Caco-2 (cell line): ENCODE data around the gene DYNLL1. TPM values are rescaled to one million over a fixed set of nuclear protein-coding genes. Genes with fewer than 3 reads are reported as not detected.

Source experiments
- BruUV-seq: library from RNA; stranded (reverse); fragments of 400-500 nt; replicated peaks from 2 replicates; lab custom pipeline; 2021; lab: Mats Ljungman, UMichigan
- CTCF ChIA-PET: fragments of 300-600 bp; sonication (Branson Sonifier 250); formaldehyde crosslinking; loops from one replicate; lab custom pipeline; 2022; ENCODE audit warnings: antibody characterized with exemption; lab: Charles Lee
- POLR2A ChIA-PET: fragments of 300-600 bp; sonication (Branson Sonifier 250); formaldehyde crosslinking; loops from one replicate; lab custom pipeline; 2022; ENCODE audit warnings: antibody characterized with exemption; lab: Charles Lee
- DNase-seq, 2 experiments: peaks; one replicate each; pipeline versions ENCODE4 v3.0.0 to v3.0.0-alpha.2; 2020 to 2022
- H3K27me3 ChIP-seq: replicated peaks from 2 replicates; pipeline ENCODE4 v1.6.0; 2011; ENCODE audit warnings: low read length; ENCODE audit not compliant: control insufficient read depth, insufficient read depth
- H3K36me3 ChIP-seq: 2 replicates; pipeline ENCODE4 v1.5.1; 2011; ENCODE audit warnings: low read length; ENCODE audit not compliant: control insufficient read depth, insufficient read depth
- H3K4me1 ChIP-seq: fragments of 250-450 bp; sonication (Bioruptor Pico); 2 replicates; pipeline ENCODE4 v1.5.1; 2020; ENCODE audit warnings: mild to moderate bottlenecking
- H3K4me3 ChIP-seq: 2 replicates; pipeline ENCODE4 v1.5.1; 2011; ENCODE audit warnings: low read depth, mild to moderate bottlenecking, control low read depth, low read length
- H3K9me3 ChIP-seq: fragments of 250-450 bp; sonication (Bioruptor Pico); 2 replicates; pipeline ENCODE4 v1.5.1; 2020; ENCODE audit warnings: mild to moderate bottlenecking, moderate library complexity
- H3K27ac Mint-ChIP-seq: one replicate; pipeline ENCODE4 v1.8.0; 2022; ENCODE audit warnings: mixed read lengths; ENCODE audit not compliant: unreplicated experiment
- H3K27me3 Mint-ChIP-seq: one replicate; pipeline ENCODE4 v1.8.0; 2022; ENCODE audit warnings: mixed read lengths; ENCODE audit not compliant: insufficient read depth, unreplicated experiment
- H3K36me3 Mint-ChIP-seq: one replicate; pipeline ENCODE4 v1.8.0; 2022; ENCODE audit warnings: mild to moderate bottlenecking, mixed read lengths; ENCODE audit not compliant: insufficient read depth, unreplicated experiment
- H3K4me1 Mint-ChIP-seq: one replicate; pipeline ENCODE4 v1.8.0; 2022; ENCODE audit warnings: low read depth, mixed read lengths; ENCODE audit not compliant: unreplicated experiment
- H3K4me3 Mint-ChIP-seq: one replicate; pipeline ENCODE4 v1.8.0; 2022; ENCODE audit warnings: mild to moderate bottlenecking, moderate library complexity, mixed read lengths; ENCODE audit not compliant: unreplicated experiment
- H3K9me3 Mint-ChIP-seq: one replicate; pipeline ENCODE4 v1.8.0; 2022; ENCODE audit warnings: mixed read lengths; ENCODE audit not compliant: unreplicated experiment
- CTCF ChIP-seq, 2 experiments: fragments of 200-600 bp in 1 of 2; IDR thresholded peaks; 1 replicate in 1 of 2; 2 replicates in 1 of 2; pipeline versions ENCODE4 v1.5.1 to v1.8.0; 2011 to 2022; ENCODE audit warnings: antibody characterized with exemption in 1 of 2, control low read depth in 1 of 2, inconsistent platforms in 1 of 2, low read depth in 1 of 2, low read length in 1 of 2, mild to moderate bottlenecking in 1 of 2, moderate library complexity in 1 of 2; ENCODE audit not compliant: insufficient read depth in 1 of 2, severe bottlenecking in 1 of 2, unreplicated experiment in 1 of 2
- intact Hi-C: fragments of 100-400 bp; cut with micrococcal nuclease; formaldehyde crosslinking; loops from one replicate; pipeline ENCODE4 v1.10.0; 2022; ENCODE audit not compliant: unreplicated experiment
- total RNA-seq: library from RNA; stranded (reverse); gene quantifications from 2 replicates; pipeline ENCODE4 v1.2.3, GENCODE V29; 2022

Gene DYNLL1
- total RNA-seq, 1 experiment from 2014 or later, result 324 TPM

GRCh38 chr12:120453060-120453750, 42.7 kb upstream of the DYNLL1 start:
- Histone ChIP-seq H3K36me3 (peaks cover 6% of the 10 kb centered on the region), H3K9me3 (no peaks in the 10 kb centered on the region), H3K27me3 (no peaks in the 10 kb centered on the region), H3K4me3 (no peak overlapping the region), H3K4me1 (peaks cover 12% of the 10 kb centered on the region)
- Mint-ChIP-seq H3K9me3 (no peaks in the 10 kb centered on the region), H3K36me3 (peaks cover 85% of the 10 kb centered on the region), H3K27ac (no peak overlapping the region), H3K4me3 (no peak overlapping the region), H3K4me1 (no peaks in the 10 kb centered on the region), H3K27me3 (no peaks in the 10 kb centered on the region)
- no peak for DNase-seq
- POLR2A ChIA-PET, result interaction anchor here (0.6 to 1.3 kb wide), 2 partner anchors 128 to 138 kb away, joined by 3 to 5 read pairs; partner anchors contain the start of gene POP5
- no TSS peak for BruUV-seq
- intact Hi-C loops, result no loop called here
- TF ChIP-seq CTCF (IDR thresholded peaks at IDR 0.05; ENCODE audit: insufficient read depth in 1 of 2, low read depth in 1 of 2, low read length in 1 of 2, severe bottlenecking in 1 of 2, unreplicated experiment in 1 of 2), result no peak
- CTCF ChIA-PET, result interaction anchor here (0.7 to 1.1 kb wide), 4 partner anchors 13 to 136 kb away, joined by 3 to 8 read pairs (median 5); partner anchors contain the start of gene COX6A1

- H3K9me3 Mint-ChIP-seq, result no peaks in the 10 kb centered on the region
- Histone ChIP-seq H3K27me3 (no peaks in the 10 kb centered on the region), H3K4me3 (no peak overlapping the region), H3K36me3 (peaks cover 6% of the 10 kb centered on the region), H3K4me1 (peaks cover 12% of the 10 kb centered on the region), H3K9me3 (no peaks in the 10 kb centered on the region)
- POLR2A ChIA-PET, result interaction anchor here (0.6 kb wide), 1 partner anchor 137 kb away, joined by 5 read pairs; no protein-coding TSS in a partner anchor
- H3K36me3 Mint-ChIP-seq, result peaks cover 85% of the 10 kb centered on the region
- CTCF ChIA-PET, result interaction anchor here (1.1 kb wide), 2 partner anchors 12 to 24 kb away, joined by 4 to 6 read pairs; no protein-coding TSS in a partner anchor
- no TSS peak for BruUV-seq
- H3K4me3 Mint-ChIP-seq, result no peak overlapping the region
- intact Hi-C loops, result no loop called here
- H3K27ac Mint-ChIP-seq, result no peak overlapping the region
- H3K27me3 Mint-ChIP-seq, result no peaks in the 10 kb centered on the region
- H3K4me1 Mint-ChIP-seq, result no peaks in the 10 kb centered on the region
- peak; percentile 36 to 49 for TF ChIP-seq CTCF (IDR thresholded peaks at IDR 0.05; ENCODE audit: insufficient read depth in 1 of 2, low read depth in 1 of 2, low read length in 1 of 2, severe bottlenecking in 1 of 2, unreplicated experiment in 1 of 2)
- no peak for DNase-seq
Observed at GRCh38 chr12:120453977-120454376, 41.9 kb upstream of the DYNLL1 start.

GRCh38 chr12:120455302-120455701, 40.6 kb upstream of the DYNLL1 start:
- ChIA-PET CTCF (no interaction called here), POLR2A (no interaction called here)
- no peaks in the 10 kb centered on the region for H3K9me3 Mint-ChIP-seq
- H3K27me3 Mint-ChIP-seq, result no peaks in the 10 kb centered on the region
- Histone ChIP-seq H3K27me3 (no peaks in the 10 kb centered on the region), H3K36me3 (peaks cover 5% of the 10 kb centered on the region), H3K4me3 (no peak overlapping the region), H3K9me3 (no peaks in the 10 kb centered on the region), H3K4me1 (peaks cover 12% of the 10 kb centered on the region)
- H3K4me3 Mint-ChIP-seq, result no peak overlapping the region
- intact Hi-C loops, result no loop called here
- H3K4me1 Mint-ChIP-seq, result no peaks in the 10 kb centered on the region
- H3K27ac Mint-ChIP-seq, result no peak overlapping the region
- H3K36me3 Mint-ChIP-seq, result peaks cover 85% of the 10 kb centered on the region
- TF ChIP-seq CTCF (IDR thresholded peaks at IDR 0.05; ENCODE audit: insufficient read depth in 1 of 2, low read depth in 1 of 2, low read length in 1 of 2, severe bottlenecking in 1 of 2, unreplicated experiment in 1 of 2), result no peak
- DNase-seq, result no peak
- BruUV-seq, result no TSS peak
